Tibial nerve (tissue), 3 donors: ENCODE measurements around the gene ITIH5.

Source experiments
- POLR2A ChIP-seq, 2 donors: fragments of 450-650 bp; IDR thresholded peaks; one replicate each; pipeline ENCODE4 v1.6.1; 2017; ENCODE audit warnings: antibody characterized with exemption in 2 of 2, mild to moderate bottlenecking in 2 of 2, moderate library complexity in 2 of 2
- TF ChIP-seq, protein P1 (sequence below), 5 experiments: fragments of 200-600 bp in 3 of 5; fragments of 450-650 bp in 2 of 5; sonication (generic) in 3 of 5; IDR thresholded peaks; one replicate each; pipeline ENCODE4 v1.5.1; 2016 to 2019; ENCODE audit warnings: antibody characterized with exemption in 5 of 5, mild to moderate bottlenecking in 3 of 5, moderate library complexity in 2 of 5

DNA sequence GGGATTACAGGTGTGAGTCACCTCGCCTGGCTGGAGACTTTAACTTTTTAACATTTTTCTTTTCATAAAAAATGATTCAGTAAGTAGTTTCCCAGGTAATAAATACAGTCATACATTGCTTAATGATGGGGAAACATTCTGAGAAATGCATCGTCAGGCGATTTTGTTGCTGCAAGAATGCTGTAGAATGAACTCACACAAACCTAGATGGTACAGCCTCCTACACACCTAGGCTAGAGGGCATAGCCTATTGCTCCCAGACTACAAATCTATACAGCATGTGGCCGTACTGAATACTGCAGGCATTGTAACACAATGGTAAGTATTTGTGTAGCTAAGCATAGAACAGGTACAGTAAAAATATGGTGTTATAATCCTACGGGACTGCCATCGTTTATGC lies 147.4 kb downstream of the ITIH5 start:
- TF ChIP-seq, protein P1, sequence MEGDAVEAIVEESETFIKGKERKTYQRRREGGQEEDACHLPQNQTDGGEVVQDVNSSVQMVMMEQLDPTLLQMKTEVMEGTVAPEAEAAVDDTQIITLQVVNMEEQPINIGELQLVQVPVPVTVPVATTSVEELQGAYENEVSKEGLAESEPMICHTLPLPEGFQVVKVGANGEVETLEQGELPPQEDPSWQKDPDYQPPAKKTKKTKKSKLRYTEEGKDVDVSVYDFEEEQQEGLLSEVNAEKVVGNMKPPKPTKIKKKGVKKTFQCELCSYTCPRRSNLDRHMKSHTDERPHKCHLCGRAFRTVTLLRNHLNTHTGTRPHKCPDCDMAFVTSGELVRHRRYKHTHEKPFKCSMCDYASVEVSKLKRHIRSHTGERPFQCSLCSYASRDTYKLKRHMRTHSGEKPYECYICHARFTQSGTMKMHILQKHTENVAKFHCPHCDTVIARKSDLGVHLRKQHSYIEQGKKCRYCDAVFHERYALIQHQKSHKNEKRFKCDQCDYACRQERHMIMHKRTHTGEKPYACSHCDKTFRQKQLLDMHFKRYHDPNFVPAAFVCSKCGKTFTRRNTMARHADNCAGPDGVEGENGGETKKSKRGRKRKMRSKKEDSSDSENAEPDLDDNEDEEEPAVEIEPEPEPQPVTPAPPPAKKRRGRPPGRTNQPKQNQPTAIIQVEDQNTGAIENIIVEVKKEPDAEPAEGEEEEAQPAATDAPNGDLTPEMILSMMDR (IDR thresholded peaks at IDR 0.05), result no peak
- no peak for TF ChIP-seq POLR2A (IDR thresholded peaks at IDR 0.05)
